Activated CD4-positive, alpha-beta T cell treated with anti-CD3 and anti-CD28 coated beads, Interleukin-2, Interleukin-6, amounts not matched to agents 100 ng/mL and 50 ng/mL, durations not matched to agents 16 hours and 8 hours (primary cell): ENCODE measurements around the gene FAM20A.

Experiments used
- DNase-seq: peaks from one replicate; pipeline ENCODE4 v3.0.0-alpha.2; 2020

FAM20A gene

DNA sequence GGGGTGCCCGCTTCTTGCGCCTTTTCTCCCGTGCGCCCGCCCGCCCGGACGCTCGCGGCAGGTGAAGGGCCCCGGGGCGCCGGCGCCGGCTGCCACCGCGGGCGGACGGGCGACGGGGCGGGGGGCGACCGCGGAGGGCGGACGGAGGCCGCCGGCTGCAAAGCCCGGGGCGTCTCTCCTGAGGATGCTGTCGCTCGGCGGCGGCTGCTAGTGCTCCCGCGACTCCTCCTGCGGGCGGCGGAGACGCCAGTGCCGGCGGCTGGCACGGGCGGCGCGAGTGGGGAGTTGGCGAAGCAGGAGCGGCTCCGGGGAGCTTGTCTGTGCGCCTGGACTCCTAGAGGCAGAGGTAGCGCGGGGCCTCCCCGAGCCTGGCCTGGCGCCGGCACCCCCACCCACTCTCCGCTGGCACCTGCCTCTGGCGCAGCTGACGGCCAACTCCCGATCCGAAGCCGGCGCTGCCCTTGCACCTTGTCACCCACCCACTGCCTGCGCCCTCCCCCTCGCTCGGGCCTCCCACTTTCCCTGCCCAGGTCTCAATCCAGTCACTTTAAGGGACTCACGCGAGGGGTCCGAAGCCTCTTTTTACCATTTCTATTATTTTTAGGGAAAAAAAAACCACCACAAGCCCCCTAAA is at the start of gene FAM20A:
FAM20A (minus strand) TSS at position 437 of the 634 bp plus-strand sequence. CDS start 701 bp downstream, outside the sequence.
- DNase-seq = peak; percentile 7

DNA sequence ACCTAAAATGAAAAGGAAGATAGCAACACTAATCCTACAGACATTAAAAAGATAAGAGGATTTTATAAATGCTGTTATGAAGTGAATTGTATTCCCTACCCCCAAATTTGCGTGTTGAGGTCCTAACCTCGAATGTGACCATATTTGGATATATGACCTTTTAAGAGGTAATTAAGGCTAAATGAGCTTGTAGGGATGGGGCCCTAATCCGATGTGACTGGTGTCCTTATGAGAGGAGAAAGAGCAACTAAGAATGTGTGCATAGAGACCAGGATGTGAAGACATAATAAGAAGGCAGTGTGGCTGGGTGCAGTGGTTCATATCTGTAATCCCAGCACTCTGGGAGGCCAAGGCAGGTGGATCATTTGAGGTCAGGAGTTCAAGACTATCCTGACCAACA is 48.2 kb upstream of the FAM20A start:
- DNase-seq = no peak

GRCh38 chr17:68646626-68647526 is 45.7 kb upstream of the FAM20A start:
- DNase-seq = no peak

GRCh38 chr17:68642118-68642412 is 40.9 kb upstream of the FAM20A start:
- no peak for DNase-seq

- DNase-seq = no peak
Measured at GRCh38 chr17:68641276-68642117, 40.3 kb upstream of the FAM20A start.

- no peak for DNase-seq
Measured at GRCh38 chr17:68640242-68640989, 39.2 kb upstream of the FAM20A start.

- DNase-seq = no peak
Measured at GRCh38 chr17:68634345-68634876, 33.2 kb upstream of the FAM20A start.

GRCh38 chr17:68628576-68628957 is 27.4 kb upstream of the FAM20A start:
- DNase-seq = no peak

- no peak for DNase-seq
Measured at GRCh38 chr17:68627956-68628575, 26.9 kb upstream of the FAM20A start.

- no peak for DNase-seq
Measured at GRCh38 chr17:68624381-68624780, 23.2 kb upstream of the FAM20A start.

- no peak for DNase-seq
Measured at GRCh38 chr17:68623811-68624210, 22.6 kb upstream of the FAM20A start.

DNA sequence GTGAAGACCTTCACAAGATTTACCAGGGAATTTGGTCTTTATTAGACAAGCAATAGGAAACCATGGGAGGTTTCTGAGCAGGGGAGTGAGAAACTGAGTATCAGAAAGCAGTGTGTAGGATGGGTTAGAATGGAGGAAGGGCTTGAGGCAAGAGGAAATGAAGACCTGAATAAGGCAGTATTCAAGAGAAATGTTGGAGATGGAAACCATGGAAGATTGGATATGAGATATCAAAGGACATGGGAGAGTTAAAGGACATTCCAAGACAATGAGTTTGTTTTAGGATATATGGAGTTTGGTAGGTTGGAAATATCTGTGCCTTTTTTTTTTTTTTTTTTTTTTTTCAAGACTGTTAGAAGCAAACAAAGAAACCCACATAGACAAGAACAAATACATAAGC is 21.3 kb upstream of the FAM20A start:
- DNase-seq = no peak

- no peak for DNase-seq
Measured at GRCh38 chr17:68621065-68621464, 19.9 kb upstream of the FAM20A start.

- DNase-seq = no peak
Measured at GRCh38 chr17:68616334-68616733, 15.2 kb upstream of the FAM20A start.

DNA sequence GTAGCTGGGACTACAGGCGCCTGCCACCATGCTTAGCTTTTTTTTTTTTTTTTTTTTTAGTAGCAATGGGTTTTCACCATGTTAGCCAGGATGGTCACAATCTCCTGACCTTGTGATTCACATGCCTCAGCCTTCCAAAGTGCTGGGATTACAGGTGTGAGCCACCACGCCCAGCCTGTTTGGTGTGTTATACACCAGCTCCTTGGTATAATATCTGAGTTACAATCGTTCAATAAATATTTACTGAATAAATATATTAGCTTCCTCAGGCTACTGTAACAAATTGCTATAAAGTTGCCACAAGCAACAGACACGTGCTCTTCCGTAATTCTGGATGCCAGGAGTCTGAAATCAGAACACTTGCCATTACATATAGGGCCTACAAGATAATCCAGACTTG is 13.6 kb upstream of the FAM20A start:
- DNase-seq = no peak

- DNase-seq = peak; percentile 74
Measured at GRCh38 chr17:68613739-68614298, 12.7 kb upstream of the FAM20A start.

DNA sequence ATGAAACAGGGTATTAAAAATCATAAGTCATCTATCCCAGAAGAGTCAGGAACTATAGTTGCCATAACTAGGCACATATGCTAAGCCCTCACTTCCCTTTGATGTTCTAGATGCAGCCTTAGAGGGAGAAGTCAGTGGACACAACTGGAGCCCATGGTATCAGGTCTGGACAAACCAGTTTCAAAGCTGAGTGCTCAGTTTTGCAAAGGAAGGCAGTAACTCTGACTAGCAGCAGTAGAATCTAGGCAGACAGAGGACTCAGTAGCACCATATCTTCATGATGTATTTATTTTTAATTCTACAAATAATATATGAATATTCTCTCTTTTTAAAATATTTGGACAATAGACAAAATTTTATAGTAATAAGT is 11.7 kb upstream of the FAM20A start:
- no peak for DNase-seq

GRCh38 chr17:68612209-68612922 is 11.2 kb upstream of the FAM20A start:
- DNase-seq = no peak

DNA sequence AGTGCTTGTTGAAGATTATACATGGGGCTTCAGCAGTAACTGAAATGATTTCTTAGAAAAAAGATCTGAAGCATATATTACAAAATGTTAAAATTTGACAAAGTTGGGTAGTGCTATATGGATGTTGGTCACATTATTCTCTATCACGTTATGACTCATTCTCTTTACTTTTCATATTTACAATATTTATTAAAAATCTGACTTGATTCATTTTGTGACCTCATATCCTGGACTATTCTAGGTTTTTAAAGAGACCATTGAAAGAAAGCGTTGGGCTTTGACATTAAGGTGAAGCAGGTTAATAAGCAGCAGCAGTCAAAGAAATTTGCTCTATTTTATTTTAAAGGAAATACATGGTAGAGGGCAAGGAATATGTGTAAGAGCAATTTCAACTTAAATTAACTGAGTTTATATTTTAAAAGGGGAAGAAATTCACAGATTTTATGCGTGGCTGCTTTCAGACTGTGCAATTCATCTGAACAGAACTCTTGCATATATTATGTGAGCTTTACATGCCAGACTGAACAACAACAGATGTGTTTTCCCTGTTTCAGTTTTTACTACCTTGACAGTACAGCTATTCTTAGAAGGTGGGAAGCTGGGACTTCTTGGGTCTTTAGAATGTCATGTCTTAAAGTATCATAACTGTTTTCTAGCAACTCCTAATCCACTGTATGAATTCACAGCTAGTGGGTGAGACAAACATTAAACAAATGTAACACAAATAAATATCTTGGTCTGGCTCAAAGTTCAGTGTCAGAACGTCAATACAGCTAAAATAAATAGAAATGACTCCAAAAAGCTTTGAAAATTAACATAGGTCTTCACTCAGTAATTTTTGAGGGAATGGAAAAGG is 10.4 kb upstream of the FAM20A start:
- no peak for DNase-seq

- no peak for DNase-seq
Measured at GRCh38 chr17:68610554-68610953, 9.4 kb upstream of the FAM20A start.
